Activated T-cell treated with anti-CD3 and anti-CD28 coated beads, Interleukin-2, amount 50 U/mL, for 72 hours (primary cell): ENCODE measurements around the gene LCA5L. TPM values are rescaled to one million over a fixed set of nuclear protein-coding genes. Genes with fewer than 3 reads are reported as not detected.
"Not testable (repeated sequence)": the region's sequence is repeated elsewhere in the genome, so short reads cannot be mapped to it uniquely, and the experiment has no call there.

Experiments used
- ATAC-seq, 2 donors: fragments of 150-1000 bp; cut with Tn5 transposase; replicated peaks in 1 of 2; 2 replicates each; pipeline ENCODE4 v1.10.0; 2021; ENCODE audit warnings: moderate library complexity in 2 of 2, mild to moderate bottlenecking in 1 of 2
- DNase-seq, 2 donors: peaks; one replicate each; pipeline ENCODE4 v3.0.0; 2021 to 2022; ENCODE audit warnings: mixed read lengths in 1 of 2
- H3K27ac Mint-ChIP-seq: one replicate; pipeline ENCODE4 v1.8.0; 2022; ENCODE audit warnings: mild to moderate bottlenecking, moderate library complexity, mixed read lengths
- H3K27me3 Mint-ChIP-seq: one replicate; pipeline ENCODE4 v1.8.0; 2022; ENCODE audit warnings: low read depth, mixed read lengths
- H3K36me3 Mint-ChIP-seq, 2 donors: one replicate each; pipeline ENCODE4 v1.8.0; 2022; ENCODE audit warnings: mixed read lengths in 2 of 2, mild to moderate bottlenecking in 1 of 2; ENCODE audit not compliant: insufficient read depth in 2 of 2
- H3K4me1 Mint-ChIP-seq: one replicate; pipeline ENCODE4 v1.8.0; 2022; ENCODE audit warnings: low read depth, mixed read lengths
- H3K4me3 Mint-ChIP-seq, 2 donors: one replicate each; pipeline ENCODE4 v1.8.0; 2022; ENCODE audit warnings: mild to moderate bottlenecking in 2 of 2, mixed read lengths in 2 of 2, moderate library complexity in 2 of 2
- H3K9me3 Mint-ChIP-seq, 2 donors: one replicate each; pipeline ENCODE4 v1.8.0; 2022; ENCODE audit warnings: mixed read lengths in 2 of 2
- total RNA-seq, 2 donors: library from RNA; stranded (reverse); gene quantifications; one replicate each; pipeline ENCODE4 v1.2.3, GENCODE V29; 2022

LCA5L gene
- total RNA-seq, 2 donors from 2014 or later, result 0.31 TPM; not detected in 1

- Mint-ChIP-seq H3K4me1 (peaks cover 14% of the 10 kb centered on the region), H3K27me3 (peaks cover 49% of the 10 kb centered on the region), H3K9me3 (no peaks in the 10 kb centered on the region), H3K27ac (no peak overlapping the region), H3K36me3 (no peaks in the 10 kb centered on the region), H3K4me3 (no peak overlapping the region)
- DNase-seq (peak; percentile 44 to 53), ATAC-seq (peak; percentile 24 to 40)
Observed at GRCh38 chr21:39441502-39442475, 3.8 kb downstream of the LCA5L start.

GRCh38 chr21:39439232-39439631 lies 6.3 kb downstream of the LCA5L start:
- peaks cover 41% of the 10 kb centered on the region for H3K27me3 Mint-ChIP-seq
- H3K4me3 Mint-ChIP-seq, result no peak overlapping the region
- H3K36me3 Mint-ChIP-seq, result no peaks in the 10 kb centered on the region
- H3K27ac Mint-ChIP-seq, result no peak overlapping the region
- ATAC-seq (no peak), DNase-seq (no peak)
- H3K9me3 Mint-ChIP-seq, result no peaks in the 10 kb centered on the region
- H3K4me1 Mint-ChIP-seq, result no peaks in the 10 kb centered on the region

DNA sequence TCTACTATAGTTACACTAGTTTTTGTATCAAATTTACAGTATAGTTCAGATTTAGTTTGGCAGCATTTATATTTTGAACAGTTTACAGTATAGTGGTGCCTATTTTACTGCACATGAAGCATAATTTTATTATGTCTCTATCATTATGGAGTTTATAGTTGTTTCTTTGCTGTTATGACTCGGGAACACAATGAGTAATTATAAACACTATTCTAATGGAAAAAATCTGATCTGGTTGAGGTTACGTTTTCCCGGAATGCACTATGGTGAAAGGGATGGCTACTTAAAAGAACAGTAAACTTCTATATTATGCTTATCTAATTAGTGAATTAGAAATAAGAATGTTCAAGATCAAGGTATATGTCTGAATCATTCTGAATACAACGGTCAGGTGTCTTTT lies 10.6 kb downstream of the LCA5L start:
- no peak overlapping the region for H3K4me3 Mint-ChIP-seq
- no peaks in the 10 kb centered on the region for H3K4me1 Mint-ChIP-seq
- ATAC-seq (no peak), DNase-seq (no peak)
- peaks cover 29% of the 10 kb centered on the region for H3K27me3 Mint-ChIP-seq
- H3K9me3 Mint-ChIP-seq, result no peaks in the 10 kb centered on the region
- no peaks in the 10 kb centered on the region for H3K36me3 Mint-ChIP-seq
- no peak overlapping the region for H3K27ac Mint-ChIP-seq

DNA sequence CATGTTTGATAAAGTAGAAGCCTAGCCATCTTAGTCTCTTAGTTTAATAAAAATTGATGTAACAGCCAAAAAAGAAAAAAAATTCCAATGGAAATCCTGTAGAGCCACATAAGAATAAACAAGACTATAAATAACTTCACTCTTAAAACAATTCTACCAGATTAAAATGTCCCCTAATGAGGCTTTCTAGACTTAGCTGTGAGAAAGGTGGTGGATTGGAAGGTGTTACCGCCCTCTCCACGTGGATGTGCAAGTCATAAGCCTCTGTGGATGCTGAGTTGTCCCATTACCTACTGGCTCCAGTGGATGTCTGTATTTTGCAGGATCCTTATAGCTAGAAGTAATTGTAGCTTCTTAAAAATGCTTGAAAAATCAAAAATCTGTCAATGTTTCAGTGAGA lies 14.6 kb downstream of the LCA5L start:
- no peak overlapping the region for H3K27ac Mint-ChIP-seq
- no peaks in the 10 kb centered on the region for H3K9me3 Mint-ChIP-seq
- H3K27me3 Mint-ChIP-seq, result peaks cover 7% of the 10 kb centered on the region
- H3K4me1 Mint-ChIP-seq, result no peaks in the 10 kb centered on the region
- H3K36me3 Mint-ChIP-seq, result no peaks in the 10 kb centered on the region
- H3K4me3 Mint-ChIP-seq, result no peak overlapping the region
- ATAC-seq (no peak), DNase-seq (no peak)

DNA sequence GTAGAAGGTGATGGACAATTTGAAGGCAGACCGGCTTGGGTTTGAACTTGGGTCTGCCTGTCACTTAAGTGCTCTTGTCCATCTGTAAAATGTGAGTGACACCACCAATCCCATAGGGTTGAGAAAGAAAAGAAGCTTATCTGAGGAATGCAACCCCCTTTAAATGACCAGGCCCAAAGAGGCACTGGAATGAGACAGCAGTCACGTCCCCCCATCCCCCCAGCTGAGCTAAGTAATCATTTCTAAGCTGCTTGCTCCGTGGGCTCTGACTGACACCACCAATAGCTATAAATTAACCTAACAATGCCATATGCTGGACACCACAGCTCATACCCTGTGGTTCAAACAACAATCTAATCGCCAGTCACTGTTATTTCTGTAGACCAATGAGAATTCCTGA lies 15.1 kb downstream of the LCA5L start:
- DNase-seq (no peak), ATAC-seq (no peak)
- Mint-ChIP-seq H3K27ac (no peak overlapping the region), H3K27me3 (peaks cover 7% of the 10 kb centered on the region), H3K36me3 (no peaks in the 10 kb centered on the region), H3K4me1 (no peaks in the 10 kb centered on the region), H3K4me3 (no peak overlapping the region), H3K9me3 (no peaks in the 10 kb centered on the region)

- Mint-ChIP-seq H3K4me1 (no peaks in the 10 kb centered on the region), H3K36me3 (no peaks in the 10 kb centered on the region), H3K27me3 (peaks cover 7% of the 10 kb centered on the region), H3K9me3 (no peaks in the 10 kb centered on the region), H3K4me3 (no peak overlapping the region), H3K27ac (no peak overlapping the region)
- DNase-seq, result no peak
- no peak for ATAC-seq
Observed at GRCh38 chr21:39430016-39430415, 15.6 kb downstream of the LCA5L start.

- Mint-ChIP-seq H3K4me3 (no peak overlapping the region), H3K4me1 (no peaks in the 10 kb centered on the region), H3K27ac (no peak overlapping the region), H3K27me3 (peaks cover 7% of the 10 kb centered on the region), H3K9me3 (no peaks in the 10 kb centered on the region), H3K36me3 (no peaks in the 10 kb centered on the region)
- no peak for ATAC-seq
- DNase-seq, result no peak
Observed at GRCh38 chr21:39429445-39429844, 16.1 kb downstream of the LCA5L start.

- Mint-ChIP-seq H3K27me3 (no peaks in the 10 kb centered on the region), H3K9me3 (no peaks in the 10 kb centered on the region), H3K36me3 (no peaks in the 10 kb centered on the region), H3K4me3 (no peak overlapping the region), H3K27ac (no peak overlapping the region), H3K4me1 (no peaks in the 10 kb centered on the region)
- DNase-seq (no peak), ATAC-seq (no peak)
Observed at GRCh38 chr21:39422527-39423241, 22.9 kb downstream of the LCA5L start.

GRCh38 chr21:39419204-39419603 lies 26.4 kb downstream of the LCA5L start:
- H3K36me3 Mint-ChIP-seq, H3K27me3 Mint-ChIP-seq, ATAC-seq, H3K27ac Mint-ChIP-seq, H3K4me3 Mint-ChIP-seq, H3K9me3 Mint-ChIP-seq, H3K4me1 Mint-ChIP-seq, DNase-seq: not testable (repeated sequence)

GRCh38 chr21:39406065-39406464 lies 39.5 kb downstream of the LCA5L start:
- Mint-ChIP-seq H3K4me3 (no peak overlapping the region), H3K4me1 (no peaks in the 10 kb centered on the region), H3K9me3 (peaks cover 0 to 2% of the 10 kb centered on the region in 2 donors), H3K27ac (no peak overlapping the region), H3K27me3 (no peaks in the 10 kb centered on the region), H3K36me3 (peaks cover 7 to 11% of the 10 kb centered on the region in 2 donors)
- no peak for ATAC-seq
- no peak for DNase-seq

GRCh38 chr21:39400173-39400572 lies 45.4 kb downstream of the LCA5L start:
- DNase-seq (no peak), ATAC-seq (no peak)
- Mint-ChIP-seq H3K27ac (no peak overlapping the region), H3K4me3 (no peak overlapping the region), H3K4me1 (no peaks in the 10 kb centered on the region), H3K27me3 (no peaks in the 10 kb centered on the region), H3K36me3 (peaks cover 2 to 4% of the 10 kb centered on the region in 2 donors), H3K9me3 (no peaks in the 10 kb centered on the region)

DNA sequence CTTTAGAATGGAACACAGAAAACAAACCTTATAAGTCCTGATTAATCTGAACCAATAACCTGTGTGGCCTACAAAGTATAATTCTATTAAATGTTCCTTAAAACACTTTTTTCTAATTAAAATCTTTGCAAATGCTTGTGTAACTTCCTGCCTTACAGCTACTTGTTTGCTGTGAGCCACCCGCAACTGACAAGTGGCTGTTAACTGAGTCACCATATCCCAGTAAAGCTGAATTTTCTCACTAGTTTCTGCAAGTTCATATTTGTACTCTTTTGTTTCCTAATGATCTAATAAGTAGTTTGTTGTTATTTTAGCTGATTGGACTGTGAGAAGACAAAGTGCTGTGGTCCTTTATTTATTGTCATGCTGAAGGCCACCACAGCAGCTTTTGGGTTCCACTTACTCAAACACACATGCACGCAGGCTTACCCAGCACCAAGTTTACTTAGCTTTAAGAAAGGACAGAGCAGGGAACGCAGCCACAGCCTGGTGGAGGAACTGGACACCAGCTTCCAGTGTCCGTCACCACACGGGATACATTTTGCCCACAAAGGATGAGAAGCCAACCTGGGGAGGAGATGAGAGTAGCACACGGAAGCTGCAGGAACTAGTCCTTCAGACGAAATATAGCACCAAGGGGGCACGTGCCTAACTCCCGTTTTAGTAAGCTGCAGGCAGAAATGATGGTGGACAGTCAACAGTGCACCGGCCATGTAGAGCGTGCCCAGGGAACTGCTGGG lies 47.8 kb downstream of the LCA5L start:
- Mint-ChIP-seq H3K36me3 (peaks cover 2 to 12% of the 10 kb centered on the region in 2 donors), H3K27me3 (no peaks in the 10 kb centered on the region), H3K9me3 (no peaks in the 10 kb centered on the region), H3K27ac (no peak overlapping the region), H3K4me3 (no peak overlapping the region), H3K4me1 (no peaks in the 10 kb centered on the region)
- DNase-seq (no peak), ATAC-seq (no peak)

DNA sequence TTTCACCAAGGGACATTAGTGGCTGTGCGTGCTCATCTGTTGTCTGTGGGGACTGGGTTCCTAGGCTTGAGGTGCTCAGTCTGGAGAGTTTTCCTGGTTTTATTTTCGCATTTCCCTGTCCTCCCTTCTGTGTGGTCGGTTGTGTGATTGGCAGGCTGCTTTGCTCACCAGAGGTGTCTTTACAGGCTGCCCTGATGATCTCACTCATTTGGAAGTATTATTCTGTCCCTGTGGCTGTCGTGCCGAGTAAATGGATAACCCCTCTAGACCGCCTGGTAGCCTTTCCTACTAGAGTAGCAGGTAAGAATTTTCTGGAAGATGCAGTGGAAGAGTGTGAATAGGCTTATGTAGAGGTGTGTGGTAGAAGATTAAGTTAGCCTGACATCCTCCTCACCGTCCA lies 52.6 kb downstream of the LCA5L start:
- ATAC-seq (no peak), DNase-seq (no peak)
- H3K4me1 Mint-ChIP-seq, result peaks cover 17% of the 10 kb centered on the region
- H3K36me3 Mint-ChIP-seq, result peaks cover 2 to 22% of the 10 kb centered on the region in 2 donors
- H3K27ac Mint-ChIP-seq, result no peak overlapping the region
- no peaks in the 10 kb centered on the region for H3K9me3 Mint-ChIP-seq
- H3K4me3 Mint-ChIP-seq, result no peak overlapping the region
- H3K27me3 Mint-ChIP-seq, result no peaks in the 10 kb centered on the region
